Measurements from ENCODE around the gene SH3GL3. TPM values are rescaled to one million over a fixed set of nuclear protein-coding genes. Genes with fewer than 3 reads are reported as not detected.
A peak's percentile ranks its signal among the peaks of the same experiment; 100 is the strongest.

The SH3GL3 gene
- total RNA-seq, 1 donor, result 0.72 TPM

DNA sequence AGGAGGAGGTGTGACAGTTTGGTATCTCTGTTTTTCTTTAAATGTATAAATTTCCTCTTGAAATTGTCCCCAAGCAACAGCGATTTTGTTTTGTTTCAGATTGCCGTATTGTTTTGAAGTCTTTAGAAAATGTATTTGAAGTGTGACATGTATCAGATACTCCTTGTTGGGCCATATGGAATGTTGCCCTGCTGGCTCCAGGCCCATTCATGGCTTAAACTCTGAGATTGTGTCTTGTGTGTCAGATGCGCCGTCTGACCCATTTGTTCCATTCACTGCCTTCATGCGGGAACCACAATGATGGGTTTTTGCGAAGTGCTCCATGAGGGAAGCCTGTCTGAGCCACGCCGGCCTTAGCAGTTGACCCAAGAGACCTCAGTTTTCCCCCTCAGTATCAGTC, 131.6 kb downstream of the SH3GL3 start:
- no peaks in the 10 kb centered on the region for H3K79me2 ChIP-seq (ENCODE audit: insufficient read depth, low read length)
- TF ChIP-seq CTCF (IDR thresholded peaks at IDR 0.05; ENCODE audit: extremely low read depth, low read depth, low read length), result no peak
- no peak for DNase-seq (ENCODE audit: insufficient read length, low spot score, missing footprints)
- no peaks in the 10 kb centered on the region for H3K4me1 ChIP-seq (ENCODE audit: insufficient read depth, low read length)
- no peaks in the 10 kb centered on the region for H3K36me3 ChIP-seq (ENCODE audit: insufficient read depth, low read length)
- H3K27ac ChIP-seq (ENCODE audit: low read depth, low read length), result no peak overlapping the region
- no peaks in the 10 kb centered on the region for H3K9me3 ChIP-seq (ENCODE audit: low read depth, low read length)
- no peak overlapping the region for H3K4me3 ChIP-seq (ENCODE audit: insufficient read depth, low read length)
- no peak overlapping the region for H2AFZ ChIP-seq (ENCODE audit: low read length)
- no peak overlapping the region for H3K4me2 ChIP-seq (ENCODE audit: insufficient read depth, low read length)
- no peaks in the 10 kb centered on the region for H4K20me1 ChIP-seq (ENCODE audit: insufficient read depth, low read length)
- H3K27me3 ChIP-seq (ENCODE audit: insufficient read depth, low read length), result no peaks in the 10 kb centered on the region

DNA sequence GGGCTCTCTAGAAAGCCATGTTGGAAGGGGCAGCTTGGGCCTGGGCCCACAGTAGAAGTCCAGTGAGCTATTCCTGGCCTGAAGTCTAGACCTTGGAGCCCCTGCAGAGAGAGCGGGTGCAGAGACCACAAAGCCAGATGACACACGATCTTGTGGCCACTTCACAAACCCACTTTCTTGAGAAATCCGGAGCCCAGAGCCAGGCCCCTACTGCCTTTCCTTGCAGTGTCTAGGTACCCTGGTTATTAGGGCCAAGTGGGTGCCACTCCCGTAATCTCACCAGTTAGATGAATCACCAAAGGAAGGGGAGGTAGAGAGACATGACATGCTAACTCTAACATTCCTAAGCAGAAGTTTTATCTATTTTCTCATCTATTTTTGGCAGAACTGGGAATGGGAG, 134.2 kb downstream of the SH3GL3 start:
- H3K79me2 ChIP-seq (ENCODE audit: insufficient read depth, low read length), result no peaks in the 10 kb centered on the region
- no peaks in the 10 kb centered on the region for H3K27me3 ChIP-seq (ENCODE audit: insufficient read depth, low read length)
- H2AFZ ChIP-seq (ENCODE audit: low read length), result no peak overlapping the region
- TF ChIP-seq CTCF (IDR thresholded peaks at IDR 0.05; ENCODE audit: extremely low read depth, low read depth, low read length), result no peak
- H3K4me3 ChIP-seq (ENCODE audit: insufficient read depth, low read length), result no peak overlapping the region
- no peaks in the 10 kb centered on the region for H3K9me3 ChIP-seq (ENCODE audit: low read depth, low read length)
- H3K4me1 ChIP-seq (ENCODE audit: insufficient read depth, low read length), result no peaks in the 10 kb centered on the region
- H4K20me1 ChIP-seq (ENCODE audit: insufficient read depth, low read length), result no peaks in the 10 kb centered on the region
- H3K27ac ChIP-seq (ENCODE audit: low read depth, low read length), result no peak overlapping the region
- no peak overlapping the region for H3K4me2 ChIP-seq (ENCODE audit: insufficient read depth, low read length)
- peak; percentile 14 for DNase-seq (ENCODE audit: insufficient read length, low spot score, missing footprints)
- H3K36me3 ChIP-seq (ENCODE audit: insufficient read depth, low read length), result no peaks in the 10 kb centered on the region

DNA sequence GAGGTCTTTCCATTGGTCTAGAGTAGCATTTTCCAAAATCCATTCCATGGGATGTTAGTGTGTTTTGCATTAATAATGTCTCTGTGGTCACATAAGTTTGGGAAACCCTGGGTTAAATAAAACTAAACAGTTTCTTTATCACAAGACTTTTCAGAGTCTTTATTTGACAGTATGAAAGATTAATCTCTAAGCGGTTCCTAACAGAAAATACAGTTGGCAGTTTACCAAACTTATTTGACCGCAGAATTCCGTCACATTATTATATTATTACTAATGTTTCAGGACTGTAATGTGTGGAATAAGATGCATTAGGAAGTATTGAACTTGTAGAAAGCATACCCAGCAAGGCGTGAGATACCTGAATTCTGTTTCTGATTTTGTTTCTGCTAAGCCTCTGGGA, 135.2 kb downstream of the SH3GL3 start:
- H3K36me3 ChIP-seq (ENCODE audit: insufficient read depth, low read length), result no peaks in the 10 kb centered on the region
- H3K27ac ChIP-seq (ENCODE audit: low read depth, low read length), result no peak overlapping the region
- H3K4me2 ChIP-seq (ENCODE audit: insufficient read depth, low read length), result no peak overlapping the region
- H3K4me1 ChIP-seq (ENCODE audit: insufficient read depth, low read length), result no peaks in the 10 kb centered on the region
- H3K79me2 ChIP-seq (ENCODE audit: insufficient read depth, low read length), result no peaks in the 10 kb centered on the region
- H4K20me1 ChIP-seq (ENCODE audit: insufficient read depth, low read length), result no peaks in the 10 kb centered on the region
- H3K4me3 ChIP-seq (ENCODE audit: insufficient read depth, low read length), result no peak overlapping the region
- TF ChIP-seq CTCF (IDR thresholded peaks at IDR 0.05; ENCODE audit: extremely low read depth, low read depth, low read length), result no peak
- peak; percentile 10 for DNase-seq (ENCODE audit: insufficient read length, low spot score, missing footprints)
- no peaks in the 10 kb centered on the region for H3K27me3 ChIP-seq (ENCODE audit: insufficient read depth, low read length)
- H2AFZ ChIP-seq (ENCODE audit: low read length), result no peak overlapping the region
- no peaks in the 10 kb centered on the region for H3K9me3 ChIP-seq (ENCODE audit: low read depth, low read length)

- H3K4me1 ChIP-seq (ENCODE audit: insufficient read depth, low read length), result no peaks in the 10 kb centered on the region
- no peak overlapping the region for H3K4me2 ChIP-seq (ENCODE audit: insufficient read depth, low read length)
- DNase-seq (ENCODE audit: insufficient read length, low spot score, missing footprints), result no peak
- H3K79me2 ChIP-seq (ENCODE audit: insufficient read depth, low read length), result no peaks in the 10 kb centered on the region
- H3K27me3 ChIP-seq (ENCODE audit: insufficient read depth, low read length), result no peaks in the 10 kb centered on the region
- H3K4me3 ChIP-seq (ENCODE audit: insufficient read depth, low read length), result no peak overlapping the region
- H4K20me1 ChIP-seq (ENCODE audit: insufficient read depth, low read length), result no peaks in the 10 kb centered on the region
- TF ChIP-seq CTCF (IDR thresholded peaks at IDR 0.05; ENCODE audit: extremely low read depth, low read depth, low read length), result no peak
- H3K9me3 ChIP-seq (ENCODE audit: low read depth, low read length), result no peaks in the 10 kb centered on the region
- H2AFZ ChIP-seq (ENCODE audit: low read length), result no peak overlapping the region
- no peak overlapping the region for H3K27ac ChIP-seq (ENCODE audit: low read depth, low read length)
- no peaks in the 10 kb centered on the region for H3K36me3 ChIP-seq (ENCODE audit: insufficient read depth, low read length)
Measured at GRCh38 chr15:83585601-83586335, 138.6 kb downstream of the SH3GL3 start.
